ENCODE results near the gene SAP30BP.

Gene SAP30BP

GRCh38 chr17:75719732-75720131, 52.6 kb downstream of the SAP30BP start:
- Histone ChIP-seq H2AFZ (ENCODE audit: low read depth, low read length, severe bottlenecking) (no peak overlapping the region), H3K4me3 (ENCODE audit: insufficient read depth, low read length, poor library complexity, severe bottlenecking) (no peak overlapping the region), H3K9me3 (ENCODE audit: insufficient read depth, low read length) (no peaks in the 10 kb centered on the region), H4K20me1 (ENCODE audit: low read depth, low read length) (no peaks in the 10 kb centered on the region), H3F3A (ENCODE audit: insufficient read depth) (no peaks in the 10 kb centered on the region), H3K9me2 (replicated peaks; ENCODE audit: insufficient read depth, low read length) (no peaks in the 10 kb centered on the region), H3K27me3 (ENCODE audit: low read length) (no peaks in the 10 kb centered on the region), H3K27ac (ENCODE audit: low read depth, low read length) (no peak overlapping the region), H3K4me2 (ENCODE audit: low read depth, low read length, poor library complexity, severe bottlenecking) (no peak overlapping the region), H3K36me3 (ENCODE audit: low read length) (no peaks in the 10 kb centered on the region), H3K79me2 (ENCODE audit: insufficient read depth, low read length) (no peaks in the 10 kb centered on the region), H3K9ac (ENCODE audit: low read length) (no peak overlapping the region)
- TF ChIP-seq EZH2phosphoT487 (conservative IDR thresholded peaks at IDR 0.05; ENCODE audit: low read length) (no peak), CTCF (IDR thresholded peaks at IDR 0.05; ENCODE audit: insufficient read depth, low read length, poor library complexity, severe bottlenecking) (no peak)

GRCh38 chr17:75720656-75721462, 53.7 kb downstream of the SAP30BP start, which contains the start of gene ITGB4:
Gene ITGB4, plus strand, starts transcription at chr17:75721459. Its CDS starts 3,245 bp downstream, at chr17:75724704.
- H2AFZ ChIP-seq (ENCODE audit: low read depth, low read length, severe bottlenecking), result peak within 1 kb of the TSS; percentile 22

GRCh38 chr17:75721463-75722011, 54.4 kb downstream of the SAP30BP start:
- Histone ChIP-seq H3K9ac (ENCODE audit: low read length) (no peak overlapping the region; the same call in 1 of the 2 replicates), H3K79me2 (ENCODE audit: insufficient read depth, low read length) (no peaks in the 10 kb centered on the region), H2AFZ (ENCODE audit: low read depth, low read length, severe bottlenecking) (no peak overlapping the region)

More at GRCh38 chr17:75720656-75721462, 53.7 kb downstream of the SAP30BP start, which contains the start of gene ITGB4:
- Histone ChIP-seq H3K9me2 (replicated peaks; ENCODE audit: insufficient read depth, low read length) (no peaks in the 10 kb centered on the region), H3F3A (ENCODE audit: insufficient read depth) (no peaks in the 10 kb centered on the region), H3K79me2 (ENCODE audit: insufficient read depth, low read length) (no peaks in the 10 kb centered on the region), H3K27me3 (ENCODE audit: low read length) (no peaks in the 10 kb centered on the region), H3K4me2 (ENCODE audit: low read depth, low read length, poor library complexity, severe bottlenecking) (peak within 1 kb of the TSS; percentile 53), H3K9me3 (ENCODE audit: insufficient read depth, low read length) (no peaks in the 10 kb centered on the region), H3K9ac (ENCODE audit: low read length) (peak within 1 kb of the TSS; percentile 41), H3K27ac (ENCODE audit: low read depth, low read length) (no peak within 1 kb of the TSS), H4K20me1 (ENCODE audit: low read depth, low read length) (no peaks in the 10 kb centered on the region), H3K4me3 (ENCODE audit: insufficient read depth, low read length, poor library complexity, severe bottlenecking) (peak within 1 kb of the TSS; percentile 45), H3K36me3 (ENCODE audit: low read length) (no peaks in the 10 kb centered on the region)
- TF ChIP-seq EZH2phosphoT487 (conservative IDR thresholded peaks at IDR 0.05; ENCODE audit: low read length) (no peak), CTCF (IDR thresholded peaks at IDR 0.05; ENCODE audit: insufficient read depth, low read length, poor library complexity, severe bottlenecking) (no peak)

More at GRCh38 chr17:75721463-75722011, 54.4 kb downstream of the SAP30BP start:
- Histone ChIP-seq H3K27me3 (ENCODE audit: low read length) (no peaks in the 10 kb centered on the region), H3K4me2 (ENCODE audit: low read depth, low read length, poor library complexity, severe bottlenecking) (peak overlapping the region; percentile 53), H3K4me3 (ENCODE audit: insufficient read depth, low read length, poor library complexity, severe bottlenecking) (peak overlapping the region; percentile 32), H3K27ac (ENCODE audit: low read depth, low read length) (no peak overlapping the region), H3F3A (ENCODE audit: insufficient read depth) (no peaks in the 10 kb centered on the region), H3K9me3 (ENCODE audit: insufficient read depth, low read length) (no peaks in the 10 kb centered on the region), H3K9me2 (replicated peaks; ENCODE audit: insufficient read depth, low read length) (no peaks in the 10 kb centered on the region), H3K36me3 (ENCODE audit: low read length) (no peaks in the 10 kb centered on the region), H4K20me1 (ENCODE audit: low read depth, low read length) (no peaks in the 10 kb centered on the region)
- TF ChIP-seq CTCF (IDR thresholded peaks at IDR 0.05; ENCODE audit: insufficient read depth, low read length, poor library complexity, severe bottlenecking) (no peak), EZH2phosphoT487 (conservative IDR thresholded peaks at IDR 0.05; ENCODE audit: low read length) (no peak)

All from SU-DHL-6 (cell line).